ENCODE results near the gene IQGAP1. TPM values are rescaled to one million over a fixed set of nuclear protein-coding genes. Genes with fewer than 3 reads are reported as not detected.
"Not testable (repeated sequence)": the region's sequence is repeated elsewhere in the genome, so short reads cannot be mapped to it uniquely, and the experiment has no call there.

IQGAP1 gene
- total RNA-seq, 2 experiments from 2014 or later, result 229 to 240 TPM

GRCh38 chr15:90500171-90500570 is 112.1 kb downstream of the IQGAP1 start:
- no peak overlapping the region for H3K4me3 Mint-ChIP-seq
- H3K36me3 Mint-ChIP-seq (ENCODE audit: low read depth), result peaks cover 69% of the 10 kb centered on the region
- DNase-seq, result no peak
- CTCF ChIA-PET, result interaction anchor here (0.9 to 2.0 kb wide), 3 partner anchors 10 to 103 kb away, joined by 3 to 6 read pairs (median 5); no protein-coding TSS in a partner anchor
- H3K27me3 Mint-ChIP-seq, result no peaks in the 10 kb centered on the region
- POLR2A ChIA-PET, result interaction anchor here (1.1 to 1.3 kb wide), 2 partner anchors 9 to 138 kb away, joined by 3 to 4 read pairs; no protein-coding TSS in a partner anchor
- H3K9me3 Mint-ChIP-seq, result no peaks in the 10 kb centered on the region
- H3K27ac Mint-ChIP-seq, result no peak overlapping the region
- H3K4me1 Mint-ChIP-seq, result peaks cover 2% of the 10 kb centered on the region

GRCh38 chr15:90501898-90502297 is 113.9 kb downstream of the IQGAP1 start:
- DNase-seq, result no peak
- POLR2A ChIA-PET, result interaction anchor here (0.5 kb wide), 1 partner anchor 35 kb away, joined by 3 read pairs; no protein-coding TSS in a partner anchor
- no peak overlapping the region for H3K27ac Mint-ChIP-seq
- no peaks in the 10 kb centered on the region for H3K27me3 Mint-ChIP-seq
- peaks cover 2% of the 10 kb centered on the region for H3K4me1 Mint-ChIP-seq
- no peaks in the 10 kb centered on the region for H3K9me3 Mint-ChIP-seq
- peaks cover 60% of the 10 kb centered on the region for H3K36me3 Mint-ChIP-seq (ENCODE audit: low read depth)
- CTCF ChIA-PET, result interaction anchor here (1.2 to 1.5 kb wide), 4 partner anchors 102 to 384 kb away, joined by 3 to 5 read pairs (median 4); no protein-coding TSS in a partner anchor
- no peak overlapping the region for H3K4me3 Mint-ChIP-seq

GRCh38 chr15:90510781-90511180 is 122.7 kb downstream of the IQGAP1 start:
- not testable (repeated sequence) for H3K27ac Mint-ChIP-seq; DNase-seq; H3K36me3 Mint-ChIP-seq (ENCODE audit: low read depth); H3K4me1 Mint-ChIP-seq; H3K9me3 Mint-ChIP-seq; H3K27me3 Mint-ChIP-seq; H3K4me3 Mint-ChIP-seq
- ChIA-PET POLR2A (interaction anchor here (1.2 kb wide), 1 partner anchor 277 kb away, joined by 3 read pairs; the partner anchor contains the start of gene GDPGP1), CTCF (interaction anchor here (1.3 kb wide), 1 partner anchor 16 kb away, joined by 3 read pairs; no protein-coding TSS in a partner anchor)

GRCh38 chr15:90511211-90511618 is 123.2 kb downstream of the IQGAP1 start:
- DNase-seq, result peak; percentile 26
- H3K4me3 Mint-ChIP-seq, result peak overlapping the region; percentile 35
- not testable (repeated sequence) for H3K27me3 Mint-ChIP-seq; H3K4me1 Mint-ChIP-seq; H3K36me3 Mint-ChIP-seq (ENCODE audit: low read depth); H3K9me3 Mint-ChIP-seq; H3K27ac Mint-ChIP-seq
- ChIA-PET POLR2A (interaction anchor here (1.2 kb wide), 1 partner anchor 277 kb away, joined by 3 read pairs; the partner anchor contains the start of gene GDPGP1), CTCF (interaction anchor here (1.3 kb wide), 2 partner anchors 15 to 28 kb away, joined by 3 to 4 read pairs; no protein-coding TSS in a partner anchor)

GRCh38 chr15:90512276-90512675 is 124.2 kb downstream of the IQGAP1 start:
- POLR2A ChIA-PET, result interaction anchor here (0.7 to 1.5 kb wide), 3 partner anchors 28 to 296 kb away, joined by 3 to 4 read pairs (median 3); partner anchors contain the start of gene GDPGP1
- Mint-ChIP-seq H3K36me3 (ENCODE audit: low read depth) (peaks cover 8% of the 10 kb centered on the region), H3K27me3 (no peaks in the 10 kb centered on the region), H3K4me3 (no peak overlapping the region), H3K27ac (no peak overlapping the region), H3K9me3 (peaks cover 2% of the 10 kb centered on the region), H3K4me1 (peaks cover 9% of the 10 kb centered on the region)
- CTCF ChIA-PET, result interaction anchor here (0.8 to 1.3 kb wide), 2 partner anchors 22 to 27 kb away, joined by 3 to 4 read pairs; no protein-coding TSS in a partner anchor
- DNase-seq, result no peak

GRCh38 chr15:90512981-90513380 is 124.9 kb downstream of the IQGAP1 start:
- CTCF ChIA-PET, result no interaction called here
- Mint-ChIP-seq H3K4me3 (no peak overlapping the region), H3K27me3 (no peaks in the 10 kb centered on the region), H3K4me1 (peaks cover 9% of the 10 kb centered on the region), H3K27ac (no peak overlapping the region), H3K9me3 (peaks cover 2% of the 10 kb centered on the region), H3K36me3 (ENCODE audit: low read depth) (peaks cover 8% of the 10 kb centered on the region)
- no peak for DNase-seq
- POLR2A ChIA-PET, result interaction anchor here (1.1 to 1.5 kb wide), 3 partner anchors 27 to 113 kb away, joined by 3 read pairs; no protein-coding TSS in a partner anchor

- no peak overlapping the region for H3K27ac Mint-ChIP-seq
- DNase-seq, result no peak
- H3K9me3 Mint-ChIP-seq, result peaks cover 2% of the 10 kb centered on the region
- peaks cover 9% of the 10 kb centered on the region for H3K4me1 Mint-ChIP-seq
- H3K27me3 Mint-ChIP-seq, result no peaks in the 10 kb centered on the region
- no peak overlapping the region for H3K4me3 Mint-ChIP-seq
- ChIA-PET CTCF (interaction anchor here (0.7 kb wide), 1 partner anchor 203 kb away, joined by 3 read pairs; the partner anchor contains the start of gene BLM), POLR2A (interaction anchor here (1.1 to 1.5 kb wide), 3 partner anchors 27 to 113 kb away, joined by 3 read pairs; no protein-coding TSS in a partner anchor)
- peaks cover 8% of the 10 kb centered on the region for H3K36me3 Mint-ChIP-seq (ENCODE audit: low read depth)
Measured at GRCh38 chr15:90513448-90513847, 125.4 kb downstream of the IQGAP1 start.

- H3K27ac Mint-ChIP-seq; H3K27me3 Mint-ChIP-seq; H3K4me3 Mint-ChIP-seq; H3K4me1 Mint-ChIP-seq; DNase-seq; H3K36me3 Mint-ChIP-seq (ENCODE audit: low read depth); H3K9me3 Mint-ChIP-seq: not testable (repeated sequence)
- CTCF ChIA-PET, result interaction anchor here (0.7 kb wide), 1 partner anchor 203 kb away, joined by 3 read pairs; the partner anchor contains the start of gene BLM
- POLR2A ChIA-PET, result interaction anchor here (1.1 to 1.4 kb wide), 2 partner anchors 91 to 112 kb away, joined by 3 read pairs; no protein-coding TSS in a partner anchor
Measured at GRCh38 chr15:90513893-90514292, 125.9 kb downstream of the IQGAP1 start.

GRCh38 chr15:90519688-90520087 is 131.6 kb downstream of the IQGAP1 start:
- Mint-ChIP-seq H3K36me3 (ENCODE audit: low read depth) (no peaks in the 10 kb centered on the region), H3K27ac (no peak overlapping the region), H3K4me1 (peaks cover 16% of the 10 kb centered on the region), H3K4me3 (no peak overlapping the region), H3K27me3 (no peaks in the 10 kb centered on the region), H3K9me3 (no peaks in the 10 kb centered on the region)
- no peak for DNase-seq
- ChIA-PET POLR2A (interaction anchor here (0.7 to 1.1 kb wide), 2 partner anchors 11 to 15 kb away, joined by 3 to 4 read pairs; partner anchors contain the start of gene CRTC3), CTCF (interaction anchor here (0.9 to 1.2 kb wide), 3 partner anchors 10 to 200 kb away, joined by 3 read pairs; no protein-coding TSS in a partner anchor)

- Mint-ChIP-seq H3K4me1 (peaks cover 20% of the 10 kb centered on the region), H3K4me3 (no peak overlapping the region), H3K36me3 (ENCODE audit: low read depth) (no peaks in the 10 kb centered on the region), H3K27me3 (no peaks in the 10 kb centered on the region), H3K9me3 (no peaks in the 10 kb centered on the region), H3K27ac (no peak overlapping the region)
- ChIA-PET POLR2A (interaction anchor here (0.7 to 1.3 kb wide), 3 partner anchors 10 to 19 kb away, joined by 3 to 4 read pairs (median 4); partner anchors contain the start of gene CRTC3), CTCF (interaction anchor here (0.6 to 1.7 kb wide), 4 partner anchors 11 to 365 kb away, joined by 3 to 8 read pairs (median 3); no protein-coding TSS in a partner anchor)
- no peak for DNase-seq
Measured at GRCh38 chr15:90520365-90520764, 132.3 kb downstream of the IQGAP1 start.

GRCh38 chr15:90523373-90523772 is 135.3 kb downstream of the IQGAP1 start:
- Mint-ChIP-seq H3K9me3 (no peaks in the 10 kb centered on the region), H3K36me3 (ENCODE audit: low read depth) (no peaks in the 10 kb centered on the region), H3K4me3 (no peak overlapping the region), H3K27ac (no peak overlapping the region), H3K27me3 (no peaks in the 10 kb centered on the region), H3K4me1 (peaks cover 19% of the 10 kb centered on the region)
- no peak for DNase-seq
- CTCF ChIA-PET, result no interaction called here
- POLR2A ChIA-PET, result interaction anchor here (0.7 kb wide), 1 partner anchor 194 kb away, joined by 3 read pairs; no protein-coding TSS in a partner anchor

GRCh38 chr15:90524018-90524803 is 136.2 kb downstream of the IQGAP1 start:
- H3K27ac Mint-ChIP-seq, result peak overlapping the region; percentile 48
- POLR2A ChIA-PET, result interaction anchor here (0.7 to 2.3 kb wide), 3 partner anchors 15 to 193 kb away, joined by 3 to 8 read pairs (median 3); no protein-coding TSS in a partner anchor
- not testable (repeated sequence) for H3K4me3 Mint-ChIP-seq

More at GRCh38 chr15:90524018-90524803, 136.2 kb downstream of the IQGAP1 start:
- CTCF ChIA-PET, result interaction anchor here (0.8 kb wide), 1 partner anchor 221 kb away, joined by 3 read pairs; no protein-coding TSS in a partner anchor
- not testable (repeated sequence) for DNase-seq; H3K9me3 Mint-ChIP-seq; H3K27me3 Mint-ChIP-seq; H3K36me3 Mint-ChIP-seq (ENCODE audit: low read depth)
- peaks cover 27% of the 10 kb centered on the region for H3K4me1 Mint-ChIP-seq
